AG10803 (cell line): Measurements from ENCODE around the gene TBXAS1.

Experiments
- DNase-seq: peaks from one replicate; pipeline ENCODE4 v3.0.0; 2010; ENCODE audit warnings: low read depth
- H3K4me3 ChIP-seq: 2 replicates; pipeline ENCODE4 v1.5.1; 2011; ENCODE audit warnings: mild to moderate bottlenecking, low read length, control low read depth
- TF ChIP-seq, protein P1 (sequence below): conservative IDR thresholded peaks from 2 replicates; pipeline ENCODE4 v1.5.1; 2011; ENCODE audit warnings: mild to moderate bottlenecking, low read length, control low read depth, inconsistent platforms

Gene TBXAS1

DNA sequence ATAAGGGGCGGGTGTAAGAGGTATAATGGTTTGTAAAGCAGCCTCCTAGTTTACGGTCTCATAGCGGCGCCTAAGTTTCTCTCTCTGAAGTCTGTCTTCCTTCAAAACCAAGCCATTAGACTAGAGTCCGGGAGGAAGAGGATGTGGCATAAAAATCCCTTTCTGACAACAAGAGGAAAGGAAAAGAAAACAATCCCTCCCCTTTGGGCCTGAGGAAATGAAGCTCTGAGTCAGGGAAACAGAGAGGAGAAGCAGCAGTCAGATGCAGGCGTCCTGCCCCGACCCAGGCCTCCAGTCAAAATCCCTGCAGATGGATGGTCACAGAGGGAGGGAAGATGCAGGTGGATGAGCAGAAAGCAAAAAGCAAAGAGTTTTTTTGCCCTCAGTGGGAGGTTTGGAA is 210.0 kb downstream of the TBXAS1 start:
- H3K4me3 ChIP-seq = no peak overlapping the region
- TF ChIP-seq, protein P1, sequence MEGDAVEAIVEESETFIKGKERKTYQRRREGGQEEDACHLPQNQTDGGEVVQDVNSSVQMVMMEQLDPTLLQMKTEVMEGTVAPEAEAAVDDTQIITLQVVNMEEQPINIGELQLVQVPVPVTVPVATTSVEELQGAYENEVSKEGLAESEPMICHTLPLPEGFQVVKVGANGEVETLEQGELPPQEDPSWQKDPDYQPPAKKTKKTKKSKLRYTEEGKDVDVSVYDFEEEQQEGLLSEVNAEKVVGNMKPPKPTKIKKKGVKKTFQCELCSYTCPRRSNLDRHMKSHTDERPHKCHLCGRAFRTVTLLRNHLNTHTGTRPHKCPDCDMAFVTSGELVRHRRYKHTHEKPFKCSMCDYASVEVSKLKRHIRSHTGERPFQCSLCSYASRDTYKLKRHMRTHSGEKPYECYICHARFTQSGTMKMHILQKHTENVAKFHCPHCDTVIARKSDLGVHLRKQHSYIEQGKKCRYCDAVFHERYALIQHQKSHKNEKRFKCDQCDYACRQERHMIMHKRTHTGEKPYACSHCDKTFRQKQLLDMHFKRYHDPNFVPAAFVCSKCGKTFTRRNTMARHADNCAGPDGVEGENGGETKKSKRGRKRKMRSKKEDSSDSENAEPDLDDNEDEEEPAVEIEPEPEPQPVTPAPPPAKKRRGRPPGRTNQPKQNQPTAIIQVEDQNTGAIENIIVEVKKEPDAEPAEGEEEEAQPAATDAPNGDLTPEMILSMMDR = no peak
- no peak for DNase-seq

DNA sequence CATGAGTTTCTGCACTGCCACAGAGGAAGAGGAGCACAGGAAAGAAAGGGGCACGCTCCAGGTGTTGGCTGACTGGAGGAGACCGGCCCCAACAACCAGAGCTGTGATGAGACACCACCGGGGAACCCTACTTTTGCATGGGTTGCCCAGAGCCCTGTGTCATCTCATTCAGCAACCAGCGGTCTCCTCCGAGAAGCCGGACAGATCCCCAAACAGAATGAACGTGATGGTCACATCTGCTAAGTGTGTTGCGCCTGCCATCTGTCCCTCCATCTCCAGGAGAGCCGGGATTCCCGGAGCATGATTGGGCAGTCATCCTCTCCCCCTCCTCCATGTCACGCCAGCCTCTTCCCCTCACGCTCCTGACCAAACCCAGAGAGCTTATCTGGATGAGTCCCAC is 210.8 kb downstream of the TBXAS1 start:
- TF ChIP-seq, protein P1 = no peak
- no peak overlapping the region for H3K4me3 ChIP-seq

DNA sequence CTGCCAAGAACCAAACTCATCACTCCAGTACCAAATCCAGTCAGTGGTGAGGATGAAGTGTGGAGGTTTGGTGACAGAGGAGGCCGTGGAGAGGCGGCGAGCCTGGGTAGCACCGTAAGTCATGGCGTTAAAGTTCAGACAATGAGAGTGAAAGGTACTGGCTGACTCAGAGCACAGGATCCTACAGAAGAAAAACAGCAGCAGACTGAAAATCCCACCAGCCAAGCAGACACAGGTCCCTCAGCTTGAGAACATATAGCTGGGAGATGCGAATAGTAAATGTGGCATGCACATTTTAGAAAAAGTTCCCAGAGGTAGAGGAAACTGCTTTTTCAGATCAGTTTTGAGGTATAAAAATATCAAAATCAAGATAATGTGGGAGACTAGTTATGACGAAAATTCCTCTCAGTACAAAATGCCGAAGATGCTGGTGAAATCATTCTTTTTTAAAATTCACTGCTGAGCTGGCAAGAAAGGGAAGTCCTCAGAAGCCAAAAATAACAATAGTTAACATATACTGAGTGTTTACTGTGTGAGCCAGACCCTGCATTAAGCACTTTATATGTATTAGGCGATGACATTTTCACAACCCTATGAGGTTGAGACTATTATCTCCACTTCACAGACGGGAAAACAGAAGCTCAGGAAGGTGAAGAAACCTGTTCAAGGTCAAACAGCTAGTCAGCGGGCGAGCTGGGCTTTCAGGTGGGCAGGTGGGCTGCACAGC is 212.8 kb downstream of the TBXAS1 start:
- no peak for DNase-seq
- H3K4me3 ChIP-seq = no peak overlapping the region
- TF ChIP-seq, protein P1 = no peak

More for the DNA sequence above, 210.8 kb downstream of the TBXAS1 start:
- no peak for DNase-seq

DNA sequence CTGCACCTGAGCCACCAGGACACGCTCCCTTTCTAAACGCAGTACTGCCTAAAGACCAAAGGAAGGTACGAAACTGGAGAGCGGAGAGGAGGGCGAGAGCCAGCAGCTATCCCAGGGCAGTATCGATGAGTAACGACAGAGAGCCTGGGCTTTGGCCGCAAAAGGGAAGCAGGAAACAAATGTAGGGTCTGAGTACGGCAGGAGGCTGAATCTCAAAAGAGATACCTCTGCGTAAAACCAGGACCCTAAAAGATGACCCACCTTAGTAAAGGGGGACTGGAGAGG is 213.3 kb downstream of the TBXAS1 start:
- no peak overlapping the region for H3K4me3 ChIP-seq
- TF ChIP-seq, protein P1 = no peak
- DNase-seq = no peak

DNA sequence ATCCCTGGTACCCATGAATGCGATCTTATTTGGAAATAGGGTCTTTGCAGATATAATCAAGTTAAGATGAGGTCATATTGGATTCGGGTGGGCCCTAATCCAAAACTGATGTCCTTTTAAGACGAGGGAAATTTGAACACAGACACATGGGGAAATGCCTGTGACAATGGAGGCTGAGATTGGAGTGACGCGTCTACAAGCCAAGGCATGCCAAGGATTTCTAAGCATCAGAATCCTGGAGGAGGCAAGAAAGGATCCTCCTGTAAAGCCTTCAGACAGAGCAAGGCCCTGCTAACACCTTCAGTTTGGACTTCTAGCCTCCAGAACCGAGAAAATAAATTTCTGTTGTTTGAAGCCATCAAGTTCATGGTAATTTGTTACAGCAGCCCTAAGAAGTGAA is 215.2 kb downstream of the TBXAS1 start:
- TF ChIP-seq, protein P1 = no peak
- H3K4me3 ChIP-seq = no peak overlapping the region
- DNase-seq = no peak

DNA sequence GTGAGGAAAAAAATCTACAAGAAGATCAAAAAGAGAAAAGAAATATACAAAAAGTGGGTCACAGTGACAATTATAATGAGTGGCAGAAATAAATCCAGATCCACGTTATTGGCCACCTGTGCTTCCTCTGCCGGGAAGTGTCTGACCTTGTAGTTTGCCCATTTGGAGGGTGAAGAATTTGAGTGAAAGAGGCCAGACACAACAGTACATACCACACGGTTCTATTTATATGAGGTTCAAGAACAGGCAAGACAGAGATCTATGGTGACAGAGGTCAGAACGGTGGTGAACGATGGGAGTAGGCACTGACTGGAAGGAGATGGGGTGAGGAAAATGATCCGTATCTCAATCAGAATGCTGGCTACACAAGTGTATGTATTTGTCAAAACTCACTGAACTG is 216.6 kb downstream of the TBXAS1 start:
- TF ChIP-seq, protein P1 = no peak
- no peak overlapping the region for H3K4me3 ChIP-seq
- DNase-seq = no peak

DNA sequence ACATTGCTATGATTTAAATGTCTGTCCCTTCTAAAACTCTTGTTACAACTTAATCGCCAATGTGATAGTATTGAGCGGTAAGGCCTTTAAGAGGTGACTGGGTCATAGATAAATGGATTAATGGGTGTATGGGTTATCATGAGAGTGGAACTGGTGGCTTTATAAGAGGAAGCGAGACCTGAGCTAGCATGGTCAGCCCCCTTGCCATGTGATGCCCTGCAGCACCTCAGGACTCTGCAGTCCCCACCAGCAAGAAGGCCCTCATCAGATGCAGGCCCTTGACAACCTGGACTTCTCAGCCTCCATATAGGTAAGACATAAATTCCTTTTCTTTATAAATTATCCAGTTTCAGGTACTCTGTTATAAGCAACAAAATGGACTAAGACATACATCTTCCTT is 218.1 kb downstream of the TBXAS1 start:
- H3K4me3 ChIP-seq = no peak overlapping the region
- TF ChIP-seq, protein P1 = no peak
- DNase-seq = no peak
